ENCODE results near the gene SGMS2. TPM values are rescaled to one million over a fixed set of nuclear protein-coding genes. Genes with fewer than 3 reads are reported as not detected.

SGMS2 gene
- total RNA-seq, 1 experiment from 2014 or later = 15.3 TPM

DNA sequence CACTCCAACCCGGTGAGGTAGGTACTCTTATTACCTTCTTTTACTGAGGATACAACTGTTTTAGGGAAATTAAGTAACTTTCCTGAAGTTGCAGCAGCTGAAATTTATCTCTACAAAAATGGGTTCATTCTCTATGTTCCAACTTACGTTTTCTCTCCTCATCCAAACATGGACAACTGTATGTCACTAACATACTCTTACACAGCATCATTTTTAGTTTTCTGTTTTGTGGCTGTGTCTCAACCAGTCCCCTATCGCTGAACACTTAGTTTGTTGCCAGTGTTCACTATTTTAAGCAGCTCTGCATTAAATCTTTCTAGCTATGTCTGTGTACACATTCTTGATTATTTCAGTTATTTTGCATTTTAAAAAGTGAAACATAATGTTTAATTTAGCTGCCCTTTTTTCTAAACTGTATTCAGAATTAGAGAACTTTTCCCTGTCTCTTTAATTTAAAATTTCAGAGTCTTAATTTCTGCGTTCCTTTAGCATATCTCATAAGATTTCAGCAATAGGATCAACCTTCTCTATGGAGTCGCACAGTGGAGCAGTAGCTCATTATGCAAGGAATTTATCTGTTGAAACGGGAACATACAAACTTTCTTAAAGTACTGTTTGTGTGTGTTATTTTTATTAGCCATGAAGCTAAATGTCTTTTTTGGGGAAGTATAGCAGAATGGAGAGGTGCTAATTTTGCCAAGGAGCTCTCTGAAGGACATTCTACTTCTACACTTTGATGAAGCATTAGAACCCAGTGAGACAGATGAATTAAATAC lies 3.8 kb downstream of the SGMS2 start:
- no peak for DNase-seq (ENCODE audit: low read depth)

DNA sequence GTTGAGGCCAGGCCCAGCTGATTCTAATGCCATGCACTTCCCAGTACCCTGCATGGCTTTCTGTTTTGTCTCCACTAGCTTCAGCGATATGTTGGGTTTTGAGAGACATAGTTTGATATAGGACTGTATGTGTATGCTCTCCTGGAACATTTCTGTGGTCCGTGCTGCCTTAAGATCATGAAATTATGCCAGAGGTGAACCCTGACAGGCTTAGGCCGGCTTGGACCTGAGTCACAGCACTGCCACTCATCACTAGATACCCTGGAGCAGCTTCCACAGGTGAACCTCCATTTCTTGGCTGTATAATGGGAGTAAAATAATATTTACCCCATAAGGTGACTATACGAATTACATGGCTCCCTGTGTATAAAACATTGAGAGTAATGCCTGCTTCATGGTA lies 6.4 kb downstream of the SGMS2 start:
- DNase-seq (ENCODE audit: low read depth) = no peak

DNA sequence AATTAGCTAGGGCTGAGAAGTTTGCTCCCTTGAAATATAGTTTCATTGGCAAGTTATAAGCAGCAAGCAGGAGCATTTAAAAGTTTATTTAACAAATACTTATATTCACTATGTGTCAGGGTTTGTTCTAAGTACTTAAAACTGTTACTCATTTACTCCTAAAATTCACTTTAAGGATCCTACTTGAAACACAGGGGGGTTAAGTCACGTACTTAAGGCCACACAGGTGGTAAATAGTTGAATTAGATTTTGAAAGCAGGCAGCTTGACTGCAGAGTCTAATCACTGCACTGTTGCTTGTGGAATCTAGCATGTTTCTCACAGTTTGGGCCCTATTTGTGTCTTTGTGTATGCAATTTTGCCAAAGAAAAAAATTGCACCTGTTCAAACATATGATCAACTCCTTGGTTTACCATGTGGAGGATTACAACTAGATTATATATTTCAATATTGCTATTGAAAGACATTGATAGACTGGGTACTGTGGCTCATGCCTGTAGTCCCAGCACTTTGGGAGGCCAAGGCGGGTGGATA lies 7.6 kb downstream of the SGMS2 start:
- no peak for DNase-seq (ENCODE audit: low read depth)

DNA sequence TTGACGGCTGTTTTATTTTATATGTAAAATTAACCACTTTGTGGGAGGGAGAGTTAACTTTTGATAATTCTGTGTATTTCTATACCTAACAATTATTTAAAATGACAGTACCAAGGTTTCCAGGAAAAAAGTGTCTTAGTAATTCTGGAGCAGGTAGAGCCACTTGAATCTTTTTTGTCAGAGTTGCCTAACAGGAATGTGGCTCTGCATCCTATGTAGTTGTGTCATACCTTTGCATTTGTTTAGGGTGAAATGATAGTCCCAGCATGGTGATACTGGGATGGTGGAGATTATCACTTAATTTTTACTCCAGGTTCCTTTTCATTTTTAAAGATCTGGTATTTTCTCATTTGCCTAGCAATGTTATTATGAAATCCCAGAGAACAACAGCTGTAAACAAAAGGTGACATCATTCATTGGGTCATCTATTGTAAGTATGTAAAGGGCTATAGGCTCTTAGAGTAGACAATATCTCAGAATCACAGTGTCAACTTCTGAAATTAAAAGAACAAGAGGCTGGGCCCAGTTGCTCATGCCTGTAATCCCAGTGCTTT lies 9.6 kb downstream of the SGMS2 start:
- no peak for DNase-seq (ENCODE audit: low read depth)

DNA sequence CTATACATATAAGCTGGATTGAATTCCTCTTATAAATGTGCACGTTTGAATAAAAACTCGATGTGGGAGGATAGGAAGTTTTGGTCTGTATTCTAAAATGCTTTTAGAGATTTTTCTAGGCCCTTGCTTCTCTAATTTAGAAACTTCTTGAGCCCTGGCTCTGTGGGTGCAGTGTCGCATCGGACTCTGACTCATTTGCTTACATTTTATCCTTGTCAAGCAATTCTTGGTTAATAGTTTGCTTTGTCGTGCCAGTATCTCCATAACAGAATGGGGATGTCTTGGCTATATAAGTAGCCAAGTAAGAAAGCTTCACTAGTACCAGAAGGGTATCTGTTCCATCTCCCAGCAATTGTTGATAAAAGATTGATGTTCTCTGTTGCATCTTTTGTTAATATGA lies 10.7 kb downstream of the SGMS2 start:
- no peak for DNase-seq (ENCODE audit: low read depth)

DNA sequence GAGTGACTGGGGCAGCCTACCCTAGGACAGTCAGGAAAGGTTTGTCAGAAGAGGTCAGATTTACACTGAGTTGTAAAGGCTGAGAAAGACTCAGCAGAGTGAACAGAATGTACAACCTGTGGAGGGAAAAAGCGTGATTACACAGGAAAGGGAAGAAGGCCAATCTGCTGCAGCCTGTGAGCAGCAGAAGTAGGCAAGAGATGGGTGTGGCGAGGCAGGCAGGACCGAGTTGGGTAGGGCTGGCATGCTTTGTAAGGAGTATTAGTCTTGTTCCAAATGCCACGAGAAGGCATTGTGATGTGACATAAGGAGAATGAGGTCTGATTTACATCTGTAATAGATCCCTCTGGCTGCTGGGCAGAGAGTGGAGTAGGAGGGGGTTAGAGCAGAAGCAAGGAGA lies 12.6 kb downstream of the SGMS2 start:
- no peak for DNase-seq (ENCODE audit: low read depth)

DNA sequence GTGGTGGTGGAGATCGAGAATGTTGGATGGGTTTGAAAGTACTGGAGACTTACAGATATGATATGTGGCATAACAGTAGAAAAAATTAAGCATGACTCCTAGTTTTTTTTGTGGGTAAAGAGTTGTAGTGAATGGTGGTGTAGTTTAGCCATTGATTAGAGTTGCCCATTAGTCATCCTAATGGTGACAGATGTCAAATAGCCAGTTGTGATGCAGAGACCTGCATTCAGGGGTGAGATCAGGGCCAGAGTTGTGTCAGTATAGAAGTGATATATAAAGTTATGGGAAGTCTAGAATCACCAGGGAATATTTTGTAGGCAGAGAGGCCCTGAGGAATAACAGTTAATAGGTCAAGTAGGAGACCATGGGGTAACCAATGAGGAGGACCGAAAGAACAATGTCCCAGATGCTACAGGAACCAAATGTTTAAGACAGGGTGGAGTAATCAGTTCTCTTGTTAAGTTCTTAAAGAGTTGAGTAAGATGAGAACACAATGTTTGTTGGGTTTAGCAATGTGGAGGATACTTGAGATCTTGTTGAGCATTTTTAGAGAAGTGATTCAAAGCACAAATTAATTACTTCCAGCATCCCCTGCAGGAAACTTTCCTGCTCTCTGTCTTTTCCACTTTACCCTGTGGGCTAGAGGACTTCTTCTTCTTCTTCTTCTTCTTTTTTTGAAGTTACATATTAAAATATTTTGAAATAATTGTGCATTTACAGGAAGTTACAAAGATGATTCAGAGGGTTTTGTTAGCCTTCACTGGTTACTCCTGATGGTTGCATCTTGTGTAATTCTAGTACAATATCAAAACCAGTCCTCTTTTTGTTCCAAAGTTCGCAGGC lies 13.3 kb downstream of the SGMS2 start:
- DNase-seq (ENCODE audit: low read depth) = no peak

DNA sequence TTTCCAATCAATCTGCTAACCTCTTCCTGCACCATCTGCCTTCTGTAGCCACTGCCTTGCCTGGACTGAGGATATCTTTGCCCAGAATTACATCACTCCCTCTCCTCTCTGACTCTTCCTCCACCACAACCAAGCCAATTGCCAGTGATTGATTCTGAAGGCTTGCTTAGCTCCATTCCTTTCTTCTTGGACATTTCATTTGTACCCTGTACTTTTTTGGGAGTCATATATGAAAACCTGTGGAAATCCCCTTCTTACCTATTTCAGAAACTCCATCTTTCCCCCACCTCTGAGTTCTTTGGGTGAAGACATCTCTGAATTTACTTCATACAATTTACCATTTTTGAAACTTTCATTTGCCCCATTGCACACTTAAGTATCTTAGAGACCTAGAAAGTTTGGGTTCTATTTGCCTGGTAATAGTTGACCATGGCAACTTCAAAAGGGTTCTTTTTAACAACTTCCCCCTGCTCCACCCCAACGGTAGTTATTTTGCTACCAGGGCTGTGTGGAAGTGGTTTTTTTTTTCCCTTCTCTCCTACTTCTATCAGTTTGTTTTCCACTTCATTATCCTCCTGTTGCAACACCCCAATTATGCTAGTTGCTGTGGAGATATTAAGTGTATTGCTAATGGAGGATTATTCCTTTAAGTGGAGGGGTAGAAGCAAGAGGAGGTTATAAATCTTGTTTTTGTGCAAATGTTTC lies 14.3 kb downstream of the SGMS2 start:
- DNase-seq (ENCODE audit: low read depth) = no peak

DNA sequence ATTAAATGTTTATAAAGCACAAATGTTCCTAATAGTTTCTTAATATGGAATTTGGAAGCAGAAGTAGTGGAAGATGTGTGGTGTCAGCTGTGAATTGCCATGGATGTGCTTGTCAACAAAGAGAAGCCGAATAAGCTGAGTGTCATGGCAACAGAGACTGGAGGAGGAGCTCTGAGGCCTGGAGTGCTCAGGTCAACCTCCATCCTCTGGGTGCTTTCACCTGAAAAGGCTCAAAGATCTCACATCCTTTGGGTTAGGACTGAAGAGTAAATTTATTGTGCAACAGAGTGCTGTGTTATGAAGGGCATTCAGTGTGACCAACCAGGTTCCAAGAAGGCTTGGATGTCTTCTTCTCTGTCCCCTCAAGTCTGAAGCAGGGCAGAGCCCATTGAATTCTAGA lies 18.7 kb downstream of the SGMS2 start:
- DNase-seq (ENCODE audit: low read depth) = no peak

DNA sequence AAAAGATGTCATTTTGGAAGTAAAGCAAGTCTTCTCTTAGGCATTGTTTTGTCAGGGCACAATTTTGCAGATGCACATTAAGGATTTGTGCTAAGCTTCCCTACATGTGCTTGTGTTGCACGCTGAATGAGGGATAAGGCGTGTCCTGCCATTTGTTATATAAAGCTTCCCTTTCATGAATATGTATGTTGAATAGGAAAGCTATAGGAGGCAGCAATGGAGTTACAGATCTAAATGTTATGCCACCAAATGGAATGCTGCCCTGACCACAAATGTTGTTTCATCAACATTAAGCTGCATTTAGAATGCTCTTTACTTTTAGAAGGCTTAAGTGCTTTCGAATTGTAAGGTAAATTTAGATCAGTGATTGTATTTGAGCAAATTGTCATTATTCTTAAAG lies 20.9 kb downstream of the SGMS2 start:
- DNase-seq (ENCODE audit: low read depth) = no peak

DNA sequence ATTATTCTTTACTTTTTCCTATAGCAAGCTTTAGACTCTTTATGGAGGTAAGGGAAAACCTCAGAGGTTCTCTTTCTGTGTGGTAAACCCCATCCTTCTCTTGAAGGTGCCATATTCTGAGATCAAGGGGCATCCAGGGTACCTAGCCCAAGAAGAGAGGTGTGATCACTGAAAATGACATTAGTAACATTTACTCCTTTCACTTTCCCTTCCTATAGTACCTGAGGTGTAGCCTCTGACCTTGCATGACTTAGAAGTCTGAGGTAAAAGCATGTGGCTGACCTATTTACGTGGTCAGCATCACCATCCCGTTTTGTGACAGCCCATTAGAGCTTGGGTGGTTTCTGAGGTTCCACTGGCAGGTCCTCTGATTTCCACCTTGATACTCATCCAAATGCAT lies 25.7 kb downstream of the SGMS2 start:
- DNase-seq (ENCODE audit: low read depth) = no peak

DNA sequence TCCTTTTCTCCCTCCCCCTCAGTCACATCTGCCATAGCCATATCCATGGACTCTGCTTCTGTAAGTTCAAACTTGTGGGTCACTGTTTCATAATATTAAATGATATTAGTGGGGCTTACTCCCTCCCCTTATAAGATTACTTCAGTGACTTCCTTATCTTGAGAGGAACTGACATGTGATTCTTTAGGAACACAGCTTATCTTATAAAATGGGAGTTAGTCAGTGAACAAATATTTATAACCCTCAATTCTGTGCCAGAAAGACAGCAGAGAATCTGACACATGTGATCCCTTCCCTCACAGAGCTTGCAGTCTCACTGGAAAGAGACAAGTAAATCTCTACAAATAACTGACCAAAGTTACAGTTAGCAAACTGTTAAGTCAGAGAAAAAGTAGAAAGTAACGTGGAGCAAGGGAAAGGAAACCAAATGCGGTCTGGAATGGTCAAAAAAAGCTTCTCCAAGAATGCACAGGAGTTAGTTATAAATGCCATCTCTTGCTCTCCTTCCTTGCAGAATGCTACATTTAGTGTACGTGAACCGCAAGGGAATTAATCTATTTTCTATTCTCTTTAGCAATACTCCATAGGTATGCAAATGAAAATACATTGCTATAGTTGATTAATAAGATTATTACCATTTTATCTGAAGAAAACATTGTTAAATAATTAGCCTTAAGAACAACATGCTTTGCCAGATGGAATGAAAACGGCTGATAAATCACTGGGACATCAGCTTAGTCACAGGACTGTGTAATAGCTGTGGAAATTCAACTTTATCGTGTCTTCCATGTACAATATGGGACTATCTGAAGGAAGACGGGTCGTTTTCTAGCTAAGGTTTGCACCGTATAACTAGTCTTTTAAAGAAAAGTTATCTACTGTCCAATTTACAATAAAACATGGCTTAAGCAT lies 29.0 kb downstream of the SGMS2 start:
- peak; percentile 24 for DNase-seq (ENCODE audit: low read depth)

DNA sequence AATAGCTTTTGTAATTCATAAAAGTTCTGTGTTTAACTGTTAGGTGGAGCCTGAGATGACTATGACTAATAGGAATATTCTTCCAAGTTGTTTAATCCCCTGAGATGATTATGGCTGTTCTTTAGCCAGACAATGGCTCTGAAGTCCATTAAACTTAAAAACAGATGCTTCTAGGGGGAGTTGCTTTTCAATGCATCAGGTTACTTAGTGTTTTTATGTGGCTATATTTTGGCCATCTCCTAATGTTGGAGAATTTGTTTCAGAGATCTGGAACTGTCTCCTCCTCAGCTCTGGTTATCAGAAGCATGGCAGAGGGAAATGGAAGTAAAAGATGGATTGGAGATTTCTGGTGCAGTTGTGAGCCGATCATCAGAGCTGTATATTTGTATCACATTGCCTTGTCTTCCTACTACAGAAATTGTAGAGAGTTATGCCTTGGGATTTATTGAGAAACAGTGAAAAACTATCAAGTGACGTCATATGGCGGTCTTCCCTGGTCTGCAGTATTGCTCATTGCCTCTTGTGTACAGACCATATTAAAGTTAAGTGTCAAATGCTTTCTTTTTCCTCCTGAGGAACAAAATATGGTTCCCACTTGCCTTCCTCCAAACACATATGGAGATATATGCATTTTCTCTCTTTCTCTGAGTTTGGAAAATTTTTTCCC lies 29.8 kb downstream of the SGMS2 start:
- peak; percentile 14 for DNase-seq (ENCODE audit: low read depth)

DNA sequence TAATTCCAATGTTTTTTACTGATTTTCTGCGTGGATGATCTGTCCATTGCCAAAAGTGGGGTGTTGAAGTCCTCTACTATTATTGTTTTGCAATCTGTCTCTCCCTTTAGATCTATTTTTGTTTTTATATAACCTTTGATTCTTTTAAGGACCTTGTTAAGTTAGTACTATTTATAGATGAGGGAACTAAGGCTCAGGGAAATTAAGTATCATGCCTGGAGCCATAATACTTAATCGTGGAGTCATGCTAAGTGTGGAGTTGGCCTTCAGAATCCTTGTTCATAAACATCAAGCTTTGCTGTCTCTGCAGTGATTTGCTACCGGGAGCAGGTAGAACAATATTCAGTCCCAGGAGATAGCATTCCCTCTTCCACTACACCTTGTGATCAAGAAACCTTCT lies 31.0 kb downstream of the SGMS2 start:
- no peak for DNase-seq (ENCODE audit: low read depth)

DNA sequence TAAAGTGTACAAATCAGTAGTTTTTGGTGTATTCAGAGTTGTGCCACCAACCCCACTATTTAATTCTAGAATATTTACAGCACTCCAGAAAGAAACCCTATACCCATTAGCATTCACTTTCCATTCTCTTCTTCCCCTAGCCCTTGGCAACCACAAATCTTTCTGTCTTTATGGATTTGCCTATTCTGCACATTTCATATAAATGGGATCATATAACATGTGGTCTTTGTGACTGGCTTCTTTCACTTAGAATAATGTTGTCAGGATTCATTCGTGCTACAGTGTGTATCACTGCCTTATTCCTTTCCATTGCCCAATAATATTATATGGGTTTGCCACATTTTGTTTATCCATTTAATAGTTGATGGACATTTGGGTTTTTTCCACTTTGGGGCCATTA lies 32.2 kb downstream of the SGMS2 start:
- no peak for DNase-seq (ENCODE audit: low read depth)

DNA sequence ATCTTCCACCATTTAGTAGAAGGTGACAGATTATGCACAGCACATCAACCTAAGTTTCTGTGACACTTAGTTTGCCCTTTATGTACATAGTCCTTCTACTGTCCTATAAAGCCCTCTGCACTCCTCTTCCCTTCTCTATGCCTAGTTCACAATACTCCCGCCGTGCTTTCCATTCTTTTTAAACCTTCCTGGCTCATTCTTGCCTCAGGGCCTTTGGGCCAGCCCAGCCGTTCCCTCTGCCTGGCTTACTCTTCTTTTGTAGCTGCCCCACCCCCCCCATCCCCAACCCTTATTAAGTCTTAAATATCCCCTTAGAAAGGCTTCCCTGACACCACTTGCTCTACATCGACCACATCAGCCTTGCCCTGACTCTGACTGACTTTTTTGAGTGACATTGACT lies 33.0 kb downstream of the SGMS2 start:
- no peak for DNase-seq (ENCODE audit: low read depth)

DNA sequence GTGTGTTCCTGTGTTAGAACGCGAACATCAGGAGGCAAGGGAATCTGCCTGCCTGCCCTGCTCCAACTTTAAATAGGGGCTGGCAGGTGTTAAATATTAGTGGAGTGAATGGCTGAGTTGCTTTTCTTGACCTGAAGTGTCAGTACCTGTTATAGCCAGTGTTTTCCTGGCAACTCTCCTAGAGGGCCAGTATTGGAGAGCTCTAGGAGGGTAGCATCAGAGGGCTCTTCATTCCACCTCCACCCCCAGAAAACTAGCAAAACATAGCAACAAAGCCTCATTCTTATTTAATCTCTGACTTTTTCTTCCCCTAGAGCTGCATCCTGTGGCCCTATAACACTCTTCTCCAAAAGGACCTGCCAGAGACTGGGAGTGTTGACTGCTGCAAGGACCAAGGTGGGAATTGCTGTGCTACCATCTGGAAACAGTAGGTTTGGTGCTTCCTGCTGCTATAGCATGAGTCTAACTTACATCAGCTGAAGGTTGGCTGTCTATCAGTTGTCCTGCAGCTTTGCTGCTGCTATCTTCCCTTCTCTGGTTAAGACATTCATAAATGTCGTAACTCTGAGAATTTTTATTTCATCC lies 33.5 kb downstream of the SGMS2 start:
- no peak for DNase-seq (ENCODE audit: low read depth)

DNA sequence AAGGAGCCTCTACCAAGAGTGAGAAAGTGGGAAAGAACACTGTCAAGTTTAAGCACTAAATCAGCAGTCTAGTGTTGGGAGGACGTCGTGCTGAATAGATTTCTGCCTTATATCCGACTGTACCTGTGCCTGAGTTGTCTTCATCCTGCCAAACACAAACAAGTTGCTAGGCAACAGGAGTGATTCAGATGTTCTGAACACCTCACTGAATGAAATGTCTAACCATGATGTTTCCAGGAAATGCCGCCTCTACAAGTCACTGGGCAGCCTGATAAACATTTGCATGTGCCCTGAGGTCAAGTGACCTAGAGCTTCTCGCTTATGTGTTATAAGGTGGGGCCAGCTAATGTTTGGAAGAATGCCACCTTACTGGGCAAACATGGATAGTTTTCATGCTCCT lies 37.9 kb downstream of the SGMS2 start:
- DNase-seq (ENCODE audit: low read depth) = peak; percentile 61

DNA sequence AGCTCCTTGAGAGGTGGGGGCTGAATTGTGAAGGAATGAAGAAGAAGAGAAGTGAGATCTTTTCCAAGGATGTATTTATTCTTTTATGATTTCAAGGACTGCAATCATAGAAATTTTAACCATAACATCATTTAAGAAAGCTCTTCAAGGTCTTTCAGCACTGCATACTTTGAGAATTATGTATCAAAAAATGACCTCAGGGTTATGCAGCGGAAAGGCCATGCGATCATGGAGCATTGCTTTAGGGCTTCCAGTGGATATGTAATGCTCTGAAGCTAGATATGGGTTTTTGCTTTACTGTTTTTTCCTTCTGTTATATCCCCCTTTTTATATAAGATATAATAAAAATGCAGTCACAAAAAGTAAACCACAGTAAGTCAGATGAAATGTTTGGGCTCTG lies 38.7 kb downstream of the SGMS2 start:
- DNase-seq (ENCODE audit: low read depth) = no peak

DNA sequence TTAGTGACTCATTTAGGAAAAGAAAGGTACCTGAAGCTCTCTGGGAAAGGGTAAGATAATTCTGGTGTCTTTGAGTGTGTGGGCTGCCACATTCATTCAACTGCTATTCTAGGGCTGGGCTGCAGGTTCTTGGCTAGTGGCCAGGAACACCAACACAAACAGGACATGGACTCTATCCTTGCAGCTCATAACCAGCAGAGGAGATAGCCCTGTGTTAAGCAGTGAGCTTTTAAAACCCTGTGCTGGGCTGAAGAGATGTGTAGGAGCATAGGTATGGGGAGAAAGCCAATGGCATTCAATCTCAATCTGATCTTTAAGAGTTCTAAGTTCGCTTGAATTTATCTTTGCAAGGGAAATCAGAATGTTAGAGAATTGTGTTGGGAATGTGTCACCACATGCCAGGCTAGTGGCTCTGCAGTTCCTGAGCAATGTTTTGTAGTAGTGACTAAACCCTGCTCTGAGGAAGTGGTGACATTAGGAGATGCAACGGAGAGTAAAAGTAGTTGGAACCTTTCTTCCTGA lies 39.2 kb downstream of the SGMS2 start:
- DNase-seq (ENCODE audit: low read depth) = peak; percentile 24
